H9 (cell line): ENCODE results near the gene CTU1. TPM values are rescaled to one million over a fixed set of nuclear protein-coding genes. Genes with fewer than 3 reads are reported as not detected.
A peak's percentile ranks its signal among the peaks of the same experiment; 100 is the strongest.

Source experiments
- DNase-seq: peaks from one replicate; pipeline ENCODE4 v3.0.0-alpha.2; 2017
- H2AFZ ChIP-seq: one replicate; pipeline ENCODE4 v1.6.1; 2013; ENCODE audit warnings: mild to moderate bottlenecking, low read length, control low read depth, moderate library complexity
- H2AK5ac ChIP-seq: 2 replicates; pipeline ENCODE4 v1.6.1; 2013; ENCODE audit warnings: low read length, control low read depth, mixed read lengths; ENCODE audit not compliant: insufficient read length
- H2BK120ac ChIP-seq: one replicate; pipeline ENCODE4 v1.6.1; 2013; ENCODE audit warnings: low read depth, mild to moderate bottlenecking, low read length, control low read depth, inconsistent platforms; ENCODE audit not compliant: poor library complexity, severe bottlenecking
- H2BK12ac ChIP-seq: 2 replicates; pipeline ENCODE4 v1.6.1; 2013; ENCODE audit warnings: low read length, control low read depth, mixed read lengths, low read depth; ENCODE audit not compliant: insufficient read length
- H2BK15ac ChIP-seq: 2 replicates; pipeline ENCODE4 v1.6.1; 2013; ENCODE audit warnings: low read depth, low read length, control low read depth
- H2BK20ac ChIP-seq: one replicate; pipeline ENCODE4 v1.6.1; 2013; ENCODE audit warnings: low read depth, mild to moderate bottlenecking, low read length, control low read depth, inconsistent platforms; ENCODE audit not compliant: poor library complexity, severe bottlenecking
- H2BK5ac ChIP-seq: 2 replicates; pipeline ENCODE4 v1.6.1; 2013; ENCODE audit warnings: low read length, control low read depth, mixed read lengths; ENCODE audit not compliant: insufficient read length
- H3K14ac ChIP-seq: 2 replicates; pipeline ENCODE4 v1.6.1; 2013; ENCODE audit warnings: low read length, control low read depth; ENCODE audit not compliant: insufficient read depth
- H3K18ac ChIP-seq: 2 replicates; pipeline ENCODE4 v1.6.1; 2013; ENCODE audit warnings: low read depth, mild to moderate bottlenecking, mixed read lengths, low read length, control low read depth; ENCODE audit not compliant: insufficient read length
- H3K23ac ChIP-seq: 2 replicates; pipeline ENCODE4 v1.6.1; 2013; ENCODE audit warnings: low read length, control low read depth, mixed read lengths, low read depth; ENCODE audit not compliant: insufficient read length
- H3K23me2 ChIP-seq: 2 replicates; pipeline ENCODE4 v1.6.1; 2013; ENCODE audit warnings: low read depth, mild to moderate bottlenecking, mixed read lengths, low read length, control low read depth; ENCODE audit not compliant: insufficient read length, poor library complexity, severe bottlenecking
- H3K27ac ChIP-seq: 2 replicates; pipeline ENCODE4 v1.5.1; 2013; ENCODE audit warnings: low read length, control low read depth, mixed read lengths, low read depth; ENCODE audit not compliant: insufficient read length
- H3K27me3 ChIP-seq: 2 replicates; pipeline ENCODE4 v1.6.1; 2013; ENCODE audit warnings: low read length, control low read depth, inconsistent platforms; ENCODE audit not compliant: insufficient read depth
- H3K4ac ChIP-seq: 2 replicates; pipeline ENCODE4 v1.6.1; 2013; ENCODE audit warnings: low read depth, mild to moderate bottlenecking, control low read depth, inconsistent platforms, low read length, moderate library complexity
- H3K4me1 ChIP-seq: 2 replicates; pipeline ENCODE4 v1.6.1; 2013; ENCODE audit warnings: low read length, control low read depth, inconsistent platforms; ENCODE audit not compliant: insufficient read depth
- H3K4me2 ChIP-seq: 2 replicates; pipeline ENCODE4 v1.6.1; 2013; ENCODE audit warnings: low read length, control low read depth, mixed read lengths; ENCODE audit not compliant: insufficient read length, insufficient read depth
- H3K56ac ChIP-seq: 2 replicates; pipeline ENCODE4 v1.6.1; 2013; ENCODE audit warnings: low read depth, mild to moderate bottlenecking, mixed read lengths, low read length, control low read depth; ENCODE audit not compliant: insufficient read length
- H3K79me1 ChIP-seq: 2 replicates; pipeline ENCODE4 v1.6.1; 2013; ENCODE audit warnings: low read depth, mild to moderate bottlenecking, moderate library complexity, low read length, control low read depth, inconsistent platforms; ENCODE audit not compliant: insufficient read depth, poor library complexity, severe bottlenecking
- H3K79me2 ChIP-seq: 2 replicates; pipeline ENCODE4 v1.6.1; 2013; ENCODE audit warnings: low read length, control low read depth, inconsistent platforms; ENCODE audit not compliant: insufficient read depth
- H3K9ac ChIP-seq: 2 replicates; pipeline ENCODE4 v1.6.1; 2013; ENCODE audit warnings: low read length, control low read depth, mixed read lengths; ENCODE audit not compliant: insufficient read length; ENCODE audit errors: extremely low read depth
- H3K9me3 ChIP-seq: one replicate; pipeline ENCODE4 v1.6.1; 2013; ENCODE audit warnings: low read depth, low read length, inconsistent platforms; ENCODE audit not compliant: control insufficient read depth
- H3T11ph ChIP-seq: one replicate; pipeline ENCODE4 v1.6.1; 2013; ENCODE audit warnings: mild to moderate bottlenecking, low read length, control low read depth, inconsistent platforms
- H4K20me1 ChIP-seq: one replicate; pipeline ENCODE4 v1.6.1; 2013; ENCODE audit not compliant: control insufficient read depth, insufficient read length, insufficient read depth
- H4K5ac ChIP-seq: 2 replicates; pipeline ENCODE4 v1.6.1; 2013; ENCODE audit warnings: low read depth, mild to moderate bottlenecking, mixed read lengths, low read length, control low read depth; ENCODE audit not compliant: insufficient read length
- H4K8ac ChIP-seq: replicated peaks from 2 replicates; pipeline ENCODE4 v1.6.1; 2013; ENCODE audit warnings: low read length, control low read depth, mixed read lengths, low read depth; ENCODE audit not compliant: insufficient read length
- H4K91ac ChIP-seq: 2 replicates; pipeline ENCODE4 v1.6.1; 2013; ENCODE audit warnings: low read depth, mild to moderate bottlenecking, moderate library complexity, mixed read lengths, low read length, control low read depth; ENCODE audit not compliant: insufficient read length
- H3K27ac Mint-ChIP-seq, 3 experiments: 2 replicates in 2 of 3; 3 replicates in 1 of 3; pipeline ENCODE4 v1.8.0; 2020 to 2021; ENCODE audit warnings: mixed read lengths in 3 of 3, mild to moderate bottlenecking in 1 of 3, moderate library complexity in 1 of 3
- H3K27me3 Mint-ChIP-seq: 2 replicates; pipeline ENCODE4 v1.8.0; 2021; ENCODE audit warnings: low read depth, mild to moderate bottlenecking, moderate library complexity, mixed read lengths
- H3K36me3 Mint-ChIP-seq, 3 experiments: 2 replicates in 2 of 3; 3 replicates in 1 of 3; pipeline ENCODE4 v1.8.0; 2020 to 2021; ENCODE audit warnings: low read depth in 3 of 3, mixed read lengths in 3 of 3; ENCODE audit not compliant: insufficient read depth in 1 of 3
- H3K4me1 Mint-ChIP-seq, 2 experiments: 2 replicates each; pipeline ENCODE4 v1.8.0; 2020; ENCODE audit warnings: mixed read lengths in 2 of 2
- H3K4me3 Mint-ChIP-seq, 2 experiments: 2 replicates in 1 of 2; 3 replicates in 1 of 2; pipeline ENCODE4 v1.8.0; 2020 to 2021; ENCODE audit warnings: mild to moderate bottlenecking in 2 of 2, mixed read lengths in 2 of 2, moderate library complexity in 1 of 2
- H3K9me3 Mint-ChIP-seq, 2 experiments: 2 replicates in 1 of 2; 3 replicates in 1 of 2; pipeline ENCODE4 v1.8.0; 2020; ENCODE audit warnings: mild to moderate bottlenecking in 2 of 2, mixed read lengths in 2 of 2, moderate library complexity in 1 of 2
- WGBS: extraction: QIAGEN DNeasy Blood & Tissue Kit; methylation state at CpG from one replicate; pipeline ENCODE4 v1.1.7; 2013; ENCODE audit warnings: missing lambda C conversion rate, low lambda C conversion rate, mixed read lengths; ENCODE audit not compliant: insufficient read length; ENCODE audit errors: extremely low coverage; 5-methylcytosine and 5-hydroxymethylcytosine counted together
- total RNA-seq: library from RNA; stranded (reverse); gene quantifications from 2 replicates; pipeline ENCODE4 v1.2.1, GENCODE V29; 2021
- TF ChIP-seq, protein P1 (sequence below): fragments of 200-600 bp; sonication (generic); conservative IDR thresholded peaks from 3 replicates; pipeline ENCODE4 v1.8.0; 2021; ENCODE audit warnings: antibody characterized with exemption, mild to moderate bottlenecking

The CTU1 gene
- total RNA-seq, 1 experiment from 2014 or later: 8.8 TPM

DNA sequence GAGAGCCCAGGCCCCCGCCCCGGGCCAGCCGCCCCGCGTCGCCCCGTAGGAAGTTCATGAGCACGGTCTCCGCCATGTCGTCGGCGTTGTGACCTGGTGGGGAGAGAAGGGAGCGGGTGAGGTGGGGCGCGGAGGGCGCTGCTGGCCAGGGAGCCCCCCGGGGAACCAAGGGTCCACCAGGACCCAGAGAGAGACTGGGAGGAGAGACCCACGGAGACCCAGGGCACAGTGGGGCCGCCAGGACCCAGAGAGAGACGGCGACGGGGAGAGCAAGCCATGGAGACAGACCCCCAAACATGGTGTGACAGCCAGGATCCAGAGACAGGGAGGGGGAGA is 9.2 kb downstream of the CTU1 start:
- Mint-ChIP-seq H3K36me3 (peaks cover 4 to 29% (median 6%) of the 10 kb centered on the region in 3 experiments; a peak in 4 of 7 replicates), H3K27ac (peak overlapping the region in 1 of 3 experiments; percentile 62; a peak in 1 of 7 replicates), H3K4me3 (no peak overlapping the region), H3K4me1 (peaks cover 7 to 9% of the 10 kb centered on the region in 2 experiments), H3K9me3 (no peaks in the 10 kb centered on the region), H3K27me3 (no peaks in the 10 kb centered on the region; the same call in none of the 2 replicates)
- Histone ChIP-seq H3K4me1 (no peaks in the 10 kb centered on the region), H3K4ac (no peak overlapping the region), H2BK5ac (no peak overlapping the region), H3K23ac (no peak overlapping the region), H3K27me3 (no peaks in the 10 kb centered on the region), H3K4me2 (no peak overlapping the region), H3K79me2 (no peaks in the 10 kb centered on the region), H3K18ac (no peak overlapping the region), H2AK5ac (no peak overlapping the region), H4K91ac (no peak overlapping the region), H3T11ph (no peak overlapping the region), H3K27ac (no peak overlapping the region), H4K5ac (no peak overlapping the region), H4K20me1 (no peaks in the 10 kb centered on the region), H2AFZ (no peak overlapping the region), H3K79me1 (no peaks in the 10 kb centered on the region), H4K8ac (no peak overlapping the region), H3K23me2 (no peaks in the 10 kb centered on the region), H3K14ac (no peak overlapping the region), H3K9me3 (no peaks in the 10 kb centered on the region), H3K56ac (no peak overlapping the region), H2BK20ac (no peak overlapping the region), H3K9ac (no peak overlapping the region), H2BK12ac (no peak overlapping the region), H2BK120ac (no peak overlapping the region), H2BK15ac (no peak overlapping the region)
- no peak for DNase-seq
- WGBS: no CpG with 5 or more reads among the region's 22 CpGs
- TF ChIP-seq, protein P1, sequence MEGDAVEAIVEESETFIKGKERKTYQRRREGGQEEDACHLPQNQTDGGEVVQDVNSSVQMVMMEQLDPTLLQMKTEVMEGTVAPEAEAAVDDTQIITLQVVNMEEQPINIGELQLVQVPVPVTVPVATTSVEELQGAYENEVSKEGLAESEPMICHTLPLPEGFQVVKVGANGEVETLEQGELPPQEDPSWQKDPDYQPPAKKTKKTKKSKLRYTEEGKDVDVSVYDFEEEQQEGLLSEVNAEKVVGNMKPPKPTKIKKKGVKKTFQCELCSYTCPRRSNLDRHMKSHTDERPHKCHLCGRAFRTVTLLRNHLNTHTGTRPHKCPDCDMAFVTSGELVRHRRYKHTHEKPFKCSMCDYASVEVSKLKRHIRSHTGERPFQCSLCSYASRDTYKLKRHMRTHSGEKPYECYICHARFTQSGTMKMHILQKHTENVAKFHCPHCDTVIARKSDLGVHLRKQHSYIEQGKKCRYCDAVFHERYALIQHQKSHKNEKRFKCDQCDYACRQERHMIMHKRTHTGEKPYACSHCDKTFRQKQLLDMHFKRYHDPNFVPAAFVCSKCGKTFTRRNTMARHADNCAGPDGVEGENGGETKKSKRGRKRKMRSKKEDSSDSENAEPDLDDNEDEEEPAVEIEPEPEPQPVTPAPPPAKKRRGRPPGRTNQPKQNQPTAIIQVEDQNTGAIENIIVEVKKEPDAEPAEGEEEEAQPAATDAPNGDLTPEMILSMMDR: no peak
